HG02678 (cell line): ENCODE results near the gene ZFP91.

Experiments
- ATAC-seq: cut with Tn5 transposase; IDR thresholded peaks from one replicate; pipeline ENCODE4 v1.9.1; 2021; ENCODE audit warnings: mild to moderate bottlenecking, moderate library complexity; ENCODE audit not compliant: unreplicated experiment

The ZFP91 gene

GRCh38 chr11:58659404-58659803 is 80.5 kb downstream of the ZFP91 start:
- ATAC-seq = no peak

GRCh38 chr11:58659910-58660570 is 81.2 kb downstream of the ZFP91 start:
- no peak for ATAC-seq
